HG02938 (cell line): ENCODE measurements around the gene LIPK.
"Not testable (repeated sequence)": the region's sequence is repeated elsewhere in the genome, so short reads cannot be mapped to it uniquely, and the experiment has no call there.

Experiments used
- ATAC-seq: cut with Tn5 transposase; IDR thresholded peaks from one replicate; pipeline ENCODE4 v1.9.1; 2021; ENCODE audit warnings: mild to moderate bottlenecking, moderate library complexity; ENCODE audit not compliant: unreplicated experiment

LIPK gene, protein sequence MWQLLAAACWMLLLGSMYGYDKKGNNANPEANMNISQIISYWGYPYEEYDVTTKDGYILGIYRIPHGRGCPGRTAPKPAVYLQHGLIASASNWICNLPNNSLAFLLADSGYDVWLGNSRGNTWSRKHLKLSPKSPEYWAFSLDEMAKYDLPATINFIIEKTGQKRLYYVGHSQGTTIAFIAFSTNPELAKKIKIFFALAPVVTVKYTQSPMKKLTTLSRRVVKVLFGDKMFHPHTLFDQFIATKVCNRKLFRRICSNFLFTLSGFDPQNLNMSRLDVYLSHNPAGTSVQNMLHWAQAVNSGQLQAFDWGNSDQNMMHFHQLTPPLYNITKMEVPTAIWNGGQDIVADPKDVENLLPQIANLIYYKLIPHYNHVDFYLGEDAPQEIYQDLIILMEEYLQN

DNA sequence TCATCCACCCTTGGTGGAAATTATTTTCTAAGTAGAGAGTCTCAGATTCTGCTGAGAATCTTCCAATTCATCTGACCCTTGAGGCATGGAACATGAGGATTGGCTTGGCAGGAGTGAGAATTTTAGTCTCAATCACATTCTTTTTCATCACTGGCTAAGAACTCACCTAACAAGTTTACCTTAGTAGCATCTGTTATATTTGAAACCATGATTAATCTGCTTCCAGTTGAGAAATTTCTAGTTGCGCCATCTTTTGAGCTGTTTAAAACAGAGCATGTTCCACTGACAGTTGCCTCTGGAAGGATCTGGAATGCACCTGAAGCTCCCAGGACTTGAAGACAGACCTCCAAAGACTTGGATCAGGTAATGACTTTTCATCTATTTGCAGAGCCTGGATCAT, at the start of gene LIPK:
Gene LIPK, plus strand, starts transcription at position 292 of the 400 bp plus-strand sequence. CDS start 18,295 bp downstream, outside the sequence.
- no peak for ATAC-seq

DNA sequence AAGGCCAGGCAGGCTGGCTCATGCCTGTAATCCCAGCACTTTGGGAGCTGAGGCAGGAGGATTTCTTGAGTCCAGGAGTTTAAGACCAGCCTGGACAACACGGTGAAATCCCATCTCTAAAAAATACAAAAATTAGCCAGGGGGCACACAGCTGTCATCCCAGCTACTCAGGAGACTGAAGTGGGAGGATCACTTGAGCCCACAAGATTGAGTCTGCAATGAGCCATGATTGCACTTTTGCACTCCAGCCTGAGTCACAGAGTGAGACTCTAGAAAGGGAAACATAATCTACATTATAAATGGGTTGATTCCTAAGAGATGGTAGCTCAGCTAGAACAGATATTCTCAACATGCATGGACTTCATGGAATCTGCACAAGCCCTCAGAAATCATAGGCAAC, 48.1 kb upstream of the LIPK start:
- no peak for ATAC-seq

DNA sequence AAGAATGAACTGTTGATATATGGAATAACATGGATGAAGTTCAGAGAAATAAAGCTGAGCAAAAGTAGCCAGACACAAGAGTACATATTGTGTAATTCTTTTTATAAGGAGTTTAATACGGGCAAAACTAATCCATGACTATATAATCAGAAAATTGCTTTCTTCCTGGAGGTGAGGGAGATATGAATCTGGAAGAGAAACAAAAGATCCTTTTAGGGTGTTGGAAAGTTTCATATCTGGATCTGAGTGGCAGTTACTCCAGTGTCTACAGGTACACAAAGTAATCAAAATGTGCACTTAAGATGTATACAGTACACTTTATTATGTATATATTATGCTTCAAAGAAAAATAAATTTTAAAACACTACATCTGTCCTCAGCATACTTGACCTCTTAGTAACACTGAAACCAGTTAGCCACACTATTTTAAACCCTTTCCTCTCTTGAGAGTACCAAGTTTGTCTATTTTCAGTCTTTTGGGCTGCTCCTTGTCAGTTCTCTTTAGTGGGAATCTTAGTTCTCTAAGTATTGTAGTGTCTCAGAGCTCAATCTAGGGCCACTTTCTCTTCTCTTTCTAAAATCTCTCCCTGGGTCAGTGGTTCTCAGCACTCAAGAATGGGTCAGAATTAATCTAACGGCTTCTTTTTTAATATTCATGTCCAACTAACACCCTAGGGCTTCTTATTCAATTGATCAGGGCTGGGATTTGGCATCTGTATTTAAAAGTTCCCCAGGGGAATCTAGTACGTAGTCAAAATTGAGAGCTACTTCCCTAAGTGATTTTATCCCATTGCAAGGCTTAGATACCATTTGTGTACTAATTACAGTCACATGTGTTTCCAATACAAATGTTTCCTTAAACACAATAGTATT, 46.1 kb upstream of the LIPK start:
- no peak for ATAC-seq

DNA sequence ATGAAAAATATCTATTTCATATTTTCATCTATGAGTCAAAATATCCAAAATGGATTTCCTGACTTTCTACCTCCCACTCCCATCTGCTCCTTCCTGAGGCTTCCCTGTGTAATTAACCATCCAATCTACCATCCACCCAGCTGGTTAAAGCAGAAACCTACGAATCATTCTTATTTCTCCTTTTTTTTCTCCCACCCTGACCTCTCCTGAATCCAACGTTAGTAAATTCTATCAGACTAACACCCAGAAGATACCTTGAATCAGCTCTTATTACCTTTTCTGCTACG, 45.5 kb upstream of the LIPK start:
- no peak for ATAC-seq

DNA sequence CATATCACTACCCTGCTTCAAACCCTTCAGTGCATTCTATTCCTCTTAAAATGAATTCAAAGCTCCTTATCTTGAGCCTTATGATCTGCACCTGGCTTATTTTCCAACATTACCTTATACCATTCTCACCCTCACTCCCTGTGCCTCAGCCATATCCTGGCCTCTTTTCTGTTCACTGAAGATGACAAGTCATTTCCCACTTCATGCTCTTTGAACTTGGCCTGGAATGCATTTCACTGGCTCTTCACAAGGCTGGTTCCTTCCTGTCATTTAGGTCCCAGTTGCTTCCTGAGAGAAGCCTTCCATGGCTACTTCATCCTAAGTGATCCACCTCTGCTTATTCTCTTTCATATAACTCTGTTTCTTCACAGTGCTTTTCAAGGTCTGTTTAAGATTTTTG, 45.0 kb upstream of the LIPK start:
- ATAC-seq, result no peak

DNA sequence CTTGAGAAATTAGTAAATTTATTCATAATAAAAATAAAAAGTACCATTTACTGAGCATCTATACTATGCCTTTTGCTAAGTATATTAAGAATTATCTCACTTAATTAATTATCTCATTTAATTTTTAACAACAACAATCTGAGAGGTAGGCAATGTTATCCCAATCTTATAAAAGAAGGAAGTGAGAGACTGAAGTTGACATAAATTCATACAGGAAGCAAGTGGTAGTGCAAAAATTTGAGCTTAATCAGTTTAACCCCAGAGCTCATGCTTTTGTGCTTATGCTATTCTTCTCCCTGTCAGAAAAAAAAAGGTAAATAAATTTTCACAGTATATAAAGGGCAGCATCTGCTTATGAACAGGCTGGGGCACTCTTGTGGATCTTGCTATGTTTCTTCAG, 44.5 kb upstream of the LIPK start:
- ATAC-seq, result no peak

DNA sequence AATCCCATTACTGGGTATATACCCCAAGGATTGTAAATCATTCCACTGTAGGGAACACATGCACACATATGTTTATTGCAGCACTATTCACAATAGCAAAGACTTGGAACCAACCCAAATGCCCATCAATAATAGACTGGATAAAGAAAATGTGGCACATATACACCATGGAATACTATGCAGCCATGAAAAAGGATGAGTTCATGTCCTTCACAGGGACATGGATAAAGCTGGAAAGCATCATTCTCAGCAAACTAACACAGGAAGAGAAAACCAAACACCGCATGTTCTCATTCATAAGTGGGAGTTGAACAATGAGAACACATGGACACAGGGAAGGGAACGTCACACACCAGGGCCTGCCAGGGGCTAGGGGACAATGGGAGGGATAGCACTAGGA, 42.9 kb upstream of the LIPK start:
- ATAC-seq, result not testable (repeated sequence)

DNA sequence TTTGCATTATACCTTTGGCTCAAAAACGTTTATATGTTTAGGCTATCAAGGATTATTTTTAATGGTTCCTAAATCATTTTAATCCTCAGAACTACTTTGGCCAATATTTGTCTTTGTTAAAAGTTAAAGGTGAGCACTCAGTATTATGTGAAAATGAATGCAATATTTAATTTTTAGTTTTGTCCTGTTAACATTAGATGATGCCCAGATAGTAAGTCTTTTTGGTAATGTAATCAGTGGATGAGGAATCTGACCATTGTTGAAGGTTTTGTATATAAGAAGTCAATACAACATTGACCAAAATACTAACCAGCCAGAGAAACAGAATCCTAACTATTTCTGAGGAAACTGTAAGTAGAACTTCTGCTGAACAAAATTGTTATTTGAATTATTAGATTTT, 41.9 kb upstream of the LIPK start, which contains the start of gene LIPF:
Gene LIPF, plus strand, starts transcription at position 301 of the 400 bp plus-strand sequence. CDS start 2,856 bp downstream, outside the sequence.
- ATAC-seq, result no peak

DNA sequence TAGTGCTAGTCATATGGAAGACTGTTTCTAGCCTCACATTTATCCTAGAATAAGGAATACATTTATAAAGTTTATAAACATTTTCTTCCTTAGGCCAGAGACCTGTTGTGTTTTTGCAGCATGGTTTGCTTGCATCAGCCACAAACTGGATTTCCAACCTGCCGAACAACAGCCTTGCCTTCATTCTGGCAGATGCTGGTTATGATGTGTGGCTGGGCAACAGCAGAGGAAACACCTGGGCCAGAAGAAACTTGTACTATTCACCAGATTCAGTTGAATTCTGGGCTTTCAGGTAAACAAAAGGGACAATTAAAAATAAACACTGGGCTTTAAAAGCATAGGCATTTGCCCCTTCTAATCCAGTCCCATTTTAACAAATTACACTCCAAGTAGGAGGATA, 37.6 kb upstream of the LIPK start:
- no peak for ATAC-seq

DNA sequence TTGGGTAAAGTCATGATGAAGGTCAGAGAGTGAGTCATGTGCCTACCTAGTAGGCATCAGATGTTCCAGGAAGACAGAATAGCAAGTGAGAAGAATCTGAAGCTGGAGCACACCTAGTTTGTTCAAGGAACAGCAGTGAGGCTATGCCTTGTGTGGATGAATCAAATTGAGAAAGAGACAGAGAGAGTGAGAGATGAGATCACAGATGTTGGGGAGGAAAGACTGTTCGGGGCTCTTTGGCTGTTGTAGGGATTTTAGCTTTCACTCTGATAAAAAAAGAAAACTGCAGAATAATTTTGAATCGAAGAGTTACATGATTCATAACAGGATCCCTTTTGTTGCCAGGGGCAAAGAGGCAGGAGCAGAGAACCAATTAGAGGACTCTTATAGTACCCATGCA, 35.6 kb upstream of the LIPK start:
- no peak for ATAC-seq

DNA sequence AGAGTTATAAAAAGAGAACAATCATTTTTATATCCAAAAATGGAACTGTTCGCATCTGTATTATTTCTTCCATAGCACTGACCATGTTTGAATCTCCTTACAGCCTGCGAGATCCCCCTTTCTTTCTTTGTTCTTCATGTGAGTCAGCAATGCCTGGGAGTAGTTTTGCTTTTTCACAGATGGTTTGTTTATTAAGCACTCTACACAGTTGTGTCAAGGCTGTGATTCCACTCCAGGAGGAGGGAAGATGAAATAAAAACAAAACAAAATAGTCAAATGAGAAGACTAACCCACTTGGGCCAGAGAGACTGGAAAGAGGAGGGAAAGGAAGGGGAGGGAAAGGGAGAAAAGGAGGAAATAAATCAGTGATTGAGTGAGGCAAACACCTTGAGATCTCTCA, 34.0 kb upstream of the LIPK start:
- ATAC-seq, result no peak

DNA sequence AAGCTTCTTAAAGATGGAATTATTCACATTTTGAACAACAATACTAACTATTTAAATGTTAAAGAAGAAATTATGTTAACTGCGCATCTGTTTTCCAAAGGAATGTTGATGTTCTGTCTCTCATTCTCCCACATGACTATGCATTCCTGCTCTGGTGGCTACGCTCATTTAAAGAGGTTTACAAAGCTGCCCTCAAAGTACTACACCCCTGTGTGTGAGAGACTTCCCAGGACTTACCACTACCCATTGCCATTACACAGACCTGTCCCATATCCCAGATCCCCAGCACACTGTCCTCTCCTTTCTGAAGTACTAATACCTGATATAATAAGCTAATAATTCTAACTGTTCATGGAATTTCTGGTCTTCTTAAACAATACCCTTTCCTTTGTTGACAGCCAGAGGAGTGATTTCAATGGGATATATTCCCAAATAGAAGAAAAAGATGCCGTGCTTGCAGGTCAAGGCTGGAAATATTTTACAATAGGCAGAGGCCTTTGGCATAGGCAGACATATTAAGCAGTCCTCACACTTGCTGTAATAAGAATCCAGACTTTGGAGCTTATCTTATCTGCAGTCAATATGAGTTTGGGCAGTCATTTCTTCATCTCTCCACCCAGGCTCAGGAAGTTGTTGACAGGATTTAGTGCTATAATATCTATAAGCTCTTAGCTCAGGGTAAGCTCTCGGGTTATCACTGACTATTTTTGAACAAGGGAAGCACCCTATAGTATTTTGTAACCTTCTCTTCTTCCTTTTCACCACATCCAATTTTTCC, 29.6 kb upstream of the LIPK start:
- ATAC-seq, result no peak

DNA sequence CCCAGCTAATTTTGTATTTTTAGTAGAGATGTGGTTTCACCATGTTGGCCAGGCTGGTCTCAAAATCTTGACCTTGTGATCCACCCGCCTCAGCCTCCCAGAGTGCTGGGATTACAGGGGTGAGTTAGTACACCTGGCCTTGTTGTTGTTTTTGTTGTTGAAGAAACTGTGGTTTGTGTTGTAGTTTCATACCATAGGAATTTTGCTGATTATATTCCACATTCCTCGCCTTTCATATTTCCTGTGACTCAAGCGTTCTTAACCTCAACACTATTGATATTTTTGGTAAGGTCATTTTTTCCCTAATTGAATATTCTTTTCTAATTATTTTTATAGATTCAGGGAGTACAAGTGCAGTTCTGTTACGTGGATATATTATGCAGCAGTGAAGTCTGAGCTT, 25.1 kb upstream of the LIPK start:
- no peak for ATAC-seq

DNA sequence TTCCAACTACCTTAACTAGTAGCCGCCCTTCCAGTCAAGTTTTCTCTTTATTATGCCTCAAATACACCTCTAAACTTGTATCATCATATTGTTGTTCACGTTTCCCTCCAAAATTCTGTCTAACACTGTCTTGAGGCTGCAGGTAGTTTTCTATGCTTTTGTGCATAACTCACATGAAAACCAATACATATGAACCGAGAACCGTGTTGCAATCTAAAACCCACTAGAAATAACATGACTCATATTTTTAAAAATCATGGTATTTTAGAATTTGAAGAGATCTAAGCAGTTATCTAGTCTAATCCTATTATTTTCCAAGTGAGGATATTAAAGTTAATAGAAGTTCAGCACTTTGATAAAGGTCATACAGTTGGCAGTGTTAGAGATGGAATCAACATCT, 23.6 kb upstream of the LIPK start:
- no peak for ATAC-seq

DNA sequence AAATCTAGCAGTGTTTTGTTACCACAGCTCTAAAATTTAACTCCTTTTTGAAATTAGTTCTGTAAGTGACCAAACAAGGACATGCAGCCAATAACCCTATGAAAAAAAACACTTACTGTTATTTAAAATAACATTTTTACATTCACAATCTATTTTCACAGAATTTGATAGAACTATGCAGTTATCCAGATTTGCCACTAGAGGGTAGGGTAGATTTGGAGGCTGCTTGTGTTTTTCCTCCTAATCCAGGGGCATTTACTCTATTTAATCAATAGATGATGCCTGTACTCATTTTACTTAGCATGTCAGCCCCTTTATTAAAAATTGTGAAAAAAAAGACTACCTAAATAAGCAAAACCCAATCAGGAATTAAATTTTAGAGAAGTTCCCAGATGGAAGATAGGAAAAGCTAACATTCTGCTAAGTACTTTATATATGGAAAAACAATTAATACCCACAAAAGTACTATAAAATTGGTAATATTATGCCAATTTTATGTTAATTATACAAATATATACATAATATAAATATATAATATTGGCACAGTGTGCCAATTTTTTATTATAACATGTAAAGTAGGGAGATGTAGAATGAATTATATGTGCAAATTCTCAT, 18.1 kb upstream of the LIPK start:
- no peak for ATAC-seq

DNA sequence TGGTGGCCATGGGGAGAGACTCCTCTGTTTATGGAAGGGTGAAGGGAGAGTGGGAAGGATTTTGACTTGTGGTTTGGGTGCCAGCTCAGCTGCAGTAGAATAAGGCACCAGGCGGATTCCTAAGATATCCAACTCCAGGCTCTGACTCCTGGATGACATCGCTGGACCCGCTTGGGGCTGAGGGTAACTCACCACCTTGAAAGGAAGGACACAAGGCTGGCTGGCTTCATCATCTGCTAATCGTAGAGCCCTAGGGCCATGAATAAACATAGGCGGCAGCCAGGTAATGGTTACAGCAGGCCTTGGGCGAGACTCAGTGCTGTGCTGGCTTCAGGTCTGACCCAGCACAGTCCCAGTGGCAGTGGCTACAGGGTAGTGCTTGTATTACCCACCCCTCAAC, 16.7 kb upstream of the LIPK start:
- ATAC-seq, result no peak

DNA sequence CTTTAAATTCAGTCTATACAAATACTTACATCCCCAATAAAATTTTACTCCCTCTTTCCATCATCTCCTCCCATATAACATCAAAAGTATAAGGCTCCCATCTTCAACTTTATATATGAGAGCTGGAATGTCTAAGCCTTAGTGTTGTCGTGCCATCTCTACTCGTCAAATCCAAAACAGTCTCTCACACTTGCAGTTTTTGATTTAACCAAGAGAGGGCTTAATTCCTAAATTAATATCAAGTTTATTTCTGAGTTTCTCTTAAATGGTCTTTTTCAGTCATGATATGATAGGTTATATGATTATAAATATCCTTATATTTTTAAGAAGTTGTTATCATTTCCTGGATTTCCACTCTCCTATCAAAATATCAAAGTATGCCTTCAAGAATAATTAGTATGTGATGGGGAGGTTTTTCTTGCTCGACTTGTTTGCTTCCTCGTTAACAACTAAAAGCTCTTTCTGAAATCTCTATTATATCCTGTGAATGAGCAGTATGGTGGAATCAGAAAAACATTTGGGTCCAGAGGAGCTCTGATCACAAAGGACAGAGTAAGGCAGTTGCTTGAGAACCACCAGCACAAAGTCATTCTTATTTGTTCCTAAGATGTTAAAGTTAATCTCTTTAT, 12.5 kb upstream of the LIPK start:
- ATAC-seq, result no peak

DNA sequence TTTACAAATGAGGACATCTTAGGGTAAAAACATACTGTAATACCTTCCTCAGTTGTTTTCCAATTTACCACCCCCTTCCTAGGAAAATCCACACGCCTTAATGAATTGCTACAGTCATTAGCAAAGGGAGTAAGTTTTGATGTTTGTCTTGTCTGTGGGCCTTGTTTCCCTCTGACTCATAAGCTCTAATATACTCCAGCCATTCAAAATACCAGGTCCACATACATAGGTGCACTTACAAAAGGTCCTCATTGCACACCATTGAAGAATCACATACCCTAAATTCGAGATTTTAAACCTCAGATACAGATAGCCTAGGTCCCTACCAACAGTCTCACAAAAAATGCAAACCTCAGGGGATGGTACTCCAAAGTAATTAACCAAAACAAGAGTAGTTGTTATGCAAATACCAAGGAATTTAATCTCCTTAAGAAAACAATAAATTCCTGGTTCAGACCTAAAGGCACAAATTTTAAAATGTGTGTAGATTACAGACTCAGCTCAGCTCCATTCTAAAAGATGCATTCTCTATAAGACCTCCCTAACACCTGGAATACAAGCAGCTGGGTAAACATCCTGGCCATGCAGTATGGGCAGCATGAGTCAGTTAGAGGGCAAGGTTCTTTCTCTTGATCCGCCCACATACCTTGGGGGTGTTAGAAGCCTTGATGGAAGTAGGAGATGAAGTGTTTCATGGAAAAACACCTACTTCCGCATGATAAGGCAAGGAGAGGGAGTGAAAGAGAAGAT, 3.0 kb upstream of the LIPK start:
- no peak for ATAC-seq

DNA sequence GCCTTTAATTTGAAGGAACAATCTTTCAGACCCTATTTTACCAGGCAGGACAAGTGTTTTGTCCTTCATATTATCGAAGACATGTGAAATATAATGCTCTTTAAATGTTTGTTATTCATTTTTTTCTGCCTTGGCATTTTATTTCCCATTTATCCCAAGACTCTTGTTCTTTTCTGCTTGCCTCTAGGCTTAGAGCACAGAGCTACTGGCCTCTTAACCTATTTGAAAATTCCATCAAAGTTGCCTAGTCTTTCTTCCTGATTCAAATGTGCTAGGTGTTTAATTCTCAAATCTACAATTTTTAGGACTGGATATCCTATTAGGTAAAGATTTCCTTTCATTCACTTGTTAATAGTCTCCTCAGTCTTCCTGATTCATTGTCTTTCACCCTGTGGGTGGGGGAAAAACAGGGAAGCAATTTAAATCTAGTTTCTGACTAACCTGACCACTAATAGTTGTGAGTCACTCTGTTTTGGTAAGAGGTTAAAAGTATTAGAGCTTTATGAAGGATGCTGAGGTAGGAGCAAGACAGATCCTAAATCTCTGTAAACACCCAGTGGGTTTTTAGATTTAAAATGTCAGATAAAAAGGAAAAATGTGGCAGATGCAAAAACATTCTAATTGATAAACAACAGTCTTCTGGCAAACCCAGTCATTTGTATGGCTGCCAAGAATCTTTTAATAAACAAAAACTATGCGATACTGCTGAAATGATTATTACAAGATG, 1.5 kb downstream of the LIPK start:
- ATAC-seq, result no peak
